Measurements from ENCODE around the gene CD200R1L. TPM values are rescaled to one million over a fixed set of nuclear protein-coding genes. Genes with fewer than 3 reads are reported as not detected.

The CD200R1L gene
- total RNA-seq, 1 experiment from 2014 or later = not detected

DNA sequence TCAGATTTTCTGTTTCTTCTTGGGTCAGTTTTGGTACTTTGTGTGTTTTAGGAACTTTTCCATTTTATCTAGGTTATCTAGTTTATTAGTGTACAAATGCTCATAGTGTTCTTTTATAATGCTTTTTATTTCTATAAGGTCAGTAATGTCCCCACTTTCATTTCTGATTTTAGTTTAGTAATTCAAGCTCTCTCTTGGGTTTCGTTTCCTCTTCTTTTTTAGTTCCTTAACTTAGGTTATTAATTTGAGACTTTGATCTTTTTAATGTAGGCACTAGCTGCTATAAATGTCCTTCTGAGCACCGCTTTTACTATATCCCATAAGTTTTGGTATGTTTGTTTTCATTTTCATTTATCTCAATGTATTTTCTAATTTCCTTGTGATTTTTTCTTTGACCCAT, 27.0 kb upstream of the CD200R1L start:
- in situ Hi-C loops (cut with HindIII; ENCODE audit: low pct_unique_long_range_greater_than_20kb, low sequenced_read_pairs) = no loop called here
- H3K4me1 ChIP-seq (ENCODE audit: control insufficient read depth, insufficient read depth, low read length) = no peaks in the 10 kb centered on the region
- CTCF ChIA-PET = no interaction called here
- ATAC-seq (no peak), DNase-seq (ENCODE audit: low read depth, low spot score) (no peak)
- no TSS peak for BruUV-seq (replicated peaks)
- peaks cover 4% of the 10 kb centered on the region; the same call in 1 of the 2 replicates for H3K9me3 ChIP-seq (ENCODE audit: control insufficient read depth, insufficient read depth, low read depth, low read length)
- no peaks in the 10 kb centered on the region for H3K27me3 ChIP-seq (ENCODE audit: control insufficient read depth, insufficient read depth, low read length)
- POLR2A ChIA-PET = no interaction called here
- H3K4me3 ChIP-seq (ENCODE audit: low read depth in 2 of 2, low read length in 2 of 2) = no peak overlapping the region
- H3K36me3 ChIP-seq (ENCODE audit: control insufficient read depth, insufficient read depth, low read length) = no peaks in the 10 kb centered on the region
- TF ChIP-seq POLR2AphosphoS5 (IDR thresholded peaks at IDR 0.05; ENCODE audit: low read depth, low read length) (no peak), TCF7L2 (IDR thresholded peaks at IDR 0.05; ENCODE audit: low read depth, low read length) (no peak)
- no peak overlapping the region for H3K27ac ChIP-seq (ENCODE audit: low read length)
- intact Hi-C loops (cut with micrococcal nuclease; ENCODE audit: unreplicated experiment) = no loop called here

DNA sequence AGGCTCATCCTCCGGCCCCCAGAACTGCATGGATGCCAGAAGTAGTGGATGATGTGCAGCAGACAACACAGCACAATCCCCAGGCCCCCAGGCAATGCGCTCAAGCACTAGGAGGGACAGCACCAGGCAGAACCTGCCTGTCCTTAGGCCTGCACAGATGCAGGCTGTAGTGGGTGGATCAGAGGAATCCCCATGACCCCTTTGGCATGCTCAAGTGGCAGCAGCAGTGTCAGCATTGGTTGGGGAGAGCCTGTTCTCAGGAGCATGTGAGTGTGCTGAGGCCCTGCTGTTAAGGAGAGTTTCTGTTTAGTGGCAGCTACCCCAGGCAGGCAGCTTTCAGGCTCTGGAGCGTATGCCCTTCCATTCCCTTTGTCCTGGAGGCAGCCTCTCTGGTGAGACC, 25.1 kb upstream of the CD200R1L start:
- CTCF ChIA-PET = no interaction called here
- POLR2A ChIA-PET = no interaction called here
- H3K4me1 ChIP-seq (ENCODE audit: control insufficient read depth, insufficient read depth, low read length) = no peaks in the 10 kb centered on the region
- ATAC-seq = no peak
- in situ Hi-C loops (cut with HindIII; ENCODE audit: low pct_unique_long_range_greater_than_20kb, low sequenced_read_pairs) = no loop called here
- no peaks in the 10 kb centered on the region for H3K27me3 ChIP-seq (ENCODE audit: control insufficient read depth, insufficient read depth, low read length)
- no peak overlapping the region for H3K27ac ChIP-seq (ENCODE audit: low read length)
- no peaks in the 10 kb centered on the region for H3K36me3 ChIP-seq (ENCODE audit: control insufficient read depth, insufficient read depth, low read length)
- no peak for DNase-seq (ENCODE audit: low read depth, low spot score)
- TF ChIP-seq POLR2AphosphoS5 (IDR thresholded peaks at IDR 0.05; ENCODE audit: low read depth, low read length) (no peak), SIN3A (IDR thresholded peaks at IDR 0.05; ENCODE audit: borderline replicate concordance, insufficient read depth, low read depth, low read length) (no peak), TCF7L2 (IDR thresholded peaks at IDR 0.05; ENCODE audit: low read depth, low read length) (no peak)
- TF ChIP-seq, protein P1, sequence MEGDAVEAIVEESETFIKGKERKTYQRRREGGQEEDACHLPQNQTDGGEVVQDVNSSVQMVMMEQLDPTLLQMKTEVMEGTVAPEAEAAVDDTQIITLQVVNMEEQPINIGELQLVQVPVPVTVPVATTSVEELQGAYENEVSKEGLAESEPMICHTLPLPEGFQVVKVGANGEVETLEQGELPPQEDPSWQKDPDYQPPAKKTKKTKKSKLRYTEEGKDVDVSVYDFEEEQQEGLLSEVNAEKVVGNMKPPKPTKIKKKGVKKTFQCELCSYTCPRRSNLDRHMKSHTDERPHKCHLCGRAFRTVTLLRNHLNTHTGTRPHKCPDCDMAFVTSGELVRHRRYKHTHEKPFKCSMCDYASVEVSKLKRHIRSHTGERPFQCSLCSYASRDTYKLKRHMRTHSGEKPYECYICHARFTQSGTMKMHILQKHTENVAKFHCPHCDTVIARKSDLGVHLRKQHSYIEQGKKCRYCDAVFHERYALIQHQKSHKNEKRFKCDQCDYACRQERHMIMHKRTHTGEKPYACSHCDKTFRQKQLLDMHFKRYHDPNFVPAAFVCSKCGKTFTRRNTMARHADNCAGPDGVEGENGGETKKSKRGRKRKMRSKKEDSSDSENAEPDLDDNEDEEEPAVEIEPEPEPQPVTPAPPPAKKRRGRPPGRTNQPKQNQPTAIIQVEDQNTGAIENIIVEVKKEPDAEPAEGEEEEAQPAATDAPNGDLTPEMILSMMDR (IDR thresholded peaks at IDR 0.05) = no peak
- TF ChIP-seq, protein P2, sequence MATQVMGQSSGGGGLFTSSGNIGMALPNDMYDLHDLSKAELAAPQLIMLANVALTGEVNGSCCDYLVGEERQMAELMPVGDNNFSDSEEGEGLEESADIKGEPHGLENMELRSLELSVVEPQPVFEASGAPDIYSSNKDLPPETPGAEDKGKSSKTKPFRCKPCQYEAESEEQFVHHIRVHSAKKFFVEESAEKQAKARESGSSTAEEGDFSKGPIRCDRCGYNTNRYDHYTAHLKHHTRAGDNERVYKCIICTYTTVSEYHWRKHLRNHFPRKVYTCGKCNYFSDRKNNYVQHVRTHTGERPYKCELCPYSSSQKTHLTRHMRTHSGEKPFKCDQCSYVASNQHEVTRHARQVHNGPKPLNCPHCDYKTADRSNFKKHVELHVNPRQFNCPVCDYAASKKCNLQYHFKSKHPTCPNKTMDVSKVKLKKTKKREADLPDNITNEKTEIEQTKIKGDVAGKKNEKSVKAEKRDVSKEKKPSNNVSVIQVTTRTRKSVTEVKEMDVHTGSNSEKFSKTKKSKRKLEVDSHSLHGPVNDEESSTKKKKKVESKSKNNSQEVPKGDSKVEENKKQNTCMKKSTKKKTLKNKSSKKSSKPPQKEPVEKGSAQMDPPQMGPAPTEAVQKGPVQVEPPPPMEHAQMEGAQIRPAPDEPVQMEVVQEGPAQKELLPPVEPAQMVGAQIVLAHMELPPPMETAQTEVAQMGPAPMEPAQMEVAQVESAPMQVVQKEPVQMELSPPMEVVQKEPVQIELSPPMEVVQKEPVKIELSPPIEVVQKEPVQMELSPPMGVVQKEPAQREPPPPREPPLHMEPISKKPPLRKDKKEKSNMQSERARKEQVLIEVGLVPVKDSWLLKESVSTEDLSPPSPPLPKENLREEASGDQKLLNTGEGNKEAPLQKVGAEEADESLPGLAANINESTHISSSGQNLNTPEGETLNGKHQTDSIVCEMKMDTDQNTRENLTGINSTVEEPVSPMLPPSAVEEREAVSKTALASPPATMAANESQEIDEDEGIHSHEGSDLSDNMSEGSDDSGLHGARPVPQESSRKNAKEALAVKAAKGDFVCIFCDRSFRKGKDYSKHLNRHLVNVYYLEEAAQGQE (IDR thresholded peaks at IDR 0.05; ENCODE audit: insufficient read depth in 1 of 2, low read depth in 2 of 2, low read length in 1 of 2) = no peak
- no peak overlapping the region for H3K4me3 ChIP-seq (ENCODE audit: low read depth in 2 of 2, low read length in 2 of 2)
- intact Hi-C loops (cut with micrococcal nuclease; ENCODE audit: unreplicated experiment) = no loop called here
- peaks cover 4% of the 10 kb centered on the region; the same call in 1 of the 2 replicates for H3K9me3 ChIP-seq (ENCODE audit: control insufficient read depth, insufficient read depth, low read depth, low read length)
- no TSS peak for BruUV-seq (replicated peaks)

DNA sequence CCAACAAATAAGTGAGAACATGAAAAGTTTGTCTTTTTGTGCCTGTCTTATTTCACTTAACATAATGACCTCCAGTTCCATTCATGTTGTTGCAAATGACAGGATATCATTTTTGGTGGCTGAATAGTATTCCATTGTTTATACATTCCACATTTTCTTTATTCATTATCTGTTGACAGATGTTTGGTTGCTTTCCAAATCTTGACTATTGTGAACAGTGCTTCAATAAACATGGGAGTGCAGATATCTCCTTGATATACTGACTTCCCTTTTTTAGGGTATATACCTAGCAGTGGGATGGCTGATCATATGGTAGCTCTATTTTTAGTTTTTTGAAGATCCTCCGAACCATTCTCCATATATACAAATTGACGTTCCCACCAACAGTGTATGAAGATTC, 19.1 kb upstream of the CD200R1L start:
- Histone ChIP-seq H3K4me1 (ENCODE audit: control insufficient read depth, insufficient read depth, low read length) (no peaks in the 10 kb centered on the region), H3K27me3 (ENCODE audit: control insufficient read depth, insufficient read depth, low read length) (no peaks in the 10 kb centered on the region), H3K4me3 (ENCODE audit: low read depth in 2 of 2, low read length in 2 of 2) (no peak overlapping the region), H3K36me3 (ENCODE audit: control insufficient read depth, insufficient read depth, low read length) (no peaks in the 10 kb centered on the region), H3K9me3 (ENCODE audit: control insufficient read depth, insufficient read depth, low read depth, low read length) (peaks cover 4% of the 10 kb centered on the region; the same call in 1 of the 2 replicates), H3K27ac (ENCODE audit: low read length) (no peak overlapping the region)
- in situ Hi-C loops (cut with HindIII; ENCODE audit: low pct_unique_long_range_greater_than_20kb, low sequenced_read_pairs) = no loop called here
- intact Hi-C loops (cut with micrococcal nuclease; ENCODE audit: unreplicated experiment) = no loop called here
- TF ChIP-seq SIN3A (IDR thresholded peaks at IDR 0.05; ENCODE audit: borderline replicate concordance, insufficient read depth, low read depth, low read length) = no peak
- TF ChIP-seq, protein P2 (IDR thresholded peaks at IDR 0.05; ENCODE audit: insufficient read depth in 1 of 2, low read depth in 2 of 2, low read length in 1 of 2) = no peak
- TF ChIP-seq TCF7L2 (IDR thresholded peaks at IDR 0.05; ENCODE audit: low read depth, low read length) = no peak
- TF ChIP-seq, protein P1 (IDR thresholded peaks at IDR 0.05) = no peak
- TF ChIP-seq POLR2AphosphoS5 (IDR thresholded peaks at IDR 0.05; ENCODE audit: low read depth, low read length) = no peak
- no TSS peak for BruUV-seq (replicated peaks)
- ATAC-seq (no peak), DNase-seq (ENCODE audit: low read depth, low spot score) (no peak)
- POLR2A ChIA-PET = no interaction called here
- CTCF ChIA-PET = no interaction called here

All from Panc1 (cell line).